DMS153 treated with DMSO at 0.1 percent for 48 hours (cell line): ENCODE results near the gene MYL6.
A peak's percentile ranks its signal among the peaks of the same experiment; 100 is the strongest.
"Not testable (repeated sequence)": the region's sequence is repeated elsewhere in the genome, so short reads cannot be mapped to it uniquely, and the experiment has no call there.

Source experiments
- DNase-seq: peaks from one replicate; lab custom pipeline; 2025; ENCODE audit not compliant: unreplicated experiment; lab: John Stamatoyannopoulos, UW

Gene MYL6

GRCh38 chr12:56189099-56189917 lies 31.1 kb downstream of the MYL6 start, which contains the start of gene SMARCC2:
Gene SMARCC2, minus strand, starts transcription at chr12:56189483. Its CDS starts 22 bp downstream, at chr12:56189461.
- peak; percentile 78 for DNase-seq

DNA sequence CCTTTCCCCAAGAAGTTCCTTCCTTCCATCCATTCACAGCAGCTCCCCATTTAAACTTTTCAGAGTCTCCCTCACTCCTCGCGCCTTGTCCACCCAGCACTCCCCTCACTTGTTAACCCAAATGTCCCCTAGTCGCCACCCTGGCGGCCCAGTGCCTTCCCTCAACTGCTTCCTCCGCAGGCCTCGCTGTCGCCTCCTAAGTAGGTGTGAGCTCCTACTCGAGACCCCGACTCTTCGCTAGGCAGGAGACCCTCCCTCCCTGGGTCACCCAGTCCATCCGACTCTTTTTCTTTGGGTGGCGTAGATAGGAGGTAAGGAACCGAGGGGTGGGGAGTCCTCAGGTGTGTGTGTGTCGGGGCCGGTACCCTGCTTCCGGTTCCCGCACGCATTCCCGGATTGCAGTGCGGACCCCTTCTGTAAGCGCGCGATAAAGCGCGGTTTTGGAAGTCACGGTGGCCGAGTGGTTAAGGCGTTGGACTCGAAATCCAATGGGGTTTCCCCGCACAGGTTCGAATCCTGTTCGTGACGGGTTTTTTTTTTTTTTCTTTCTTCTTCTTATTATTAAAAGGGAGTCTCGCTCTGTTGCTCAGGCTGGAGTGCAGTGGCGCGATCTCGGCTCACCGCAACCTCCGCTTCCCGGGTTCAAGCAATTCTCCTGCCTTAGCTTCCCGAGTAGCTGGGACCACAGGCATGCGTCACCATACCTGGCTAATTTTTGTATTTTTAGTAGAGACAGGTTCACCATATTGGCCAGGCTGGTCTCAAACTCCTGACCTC lies 31.9 kb downstream of the MYL6 start:
- DNase-seq = peak; percentile 72

- no peak for DNase-seq
These were observed 32.6 kb downstream of the MYL6 start for GRCh38 chr12:56190695-56191155.

GRCh38 chr12:56192582-56192981 lies 34.4 kb downstream of the MYL6 start:
- no peak for DNase-seq

DNA sequence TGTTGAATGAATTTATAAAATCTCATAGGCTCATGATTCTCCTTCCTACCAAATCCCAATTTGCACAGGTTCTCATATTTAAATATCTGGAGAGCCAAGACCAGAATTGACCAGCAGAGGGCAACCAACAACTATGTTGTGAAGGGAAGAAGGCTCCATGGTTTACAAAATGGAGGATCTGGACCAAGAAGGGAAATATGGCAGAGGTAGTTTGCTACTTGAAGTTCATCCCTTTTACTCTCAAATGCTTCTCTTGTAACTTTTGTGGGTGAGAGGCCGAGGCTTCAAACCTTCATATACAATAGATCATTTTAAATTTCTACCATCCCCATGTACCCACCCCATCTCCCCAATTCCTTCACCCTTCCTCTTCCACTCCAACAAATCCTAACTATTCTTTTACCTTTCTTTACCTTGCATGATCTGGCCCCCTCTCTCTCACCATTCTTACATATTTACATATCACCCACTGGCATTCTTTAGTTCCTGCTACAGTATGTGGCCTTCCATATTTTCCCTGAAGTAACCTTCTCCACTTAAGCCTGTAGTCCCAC lies 34.9 kb downstream of the MYL6 start:
- DNase-seq = peak; percentile 71

DNA sequence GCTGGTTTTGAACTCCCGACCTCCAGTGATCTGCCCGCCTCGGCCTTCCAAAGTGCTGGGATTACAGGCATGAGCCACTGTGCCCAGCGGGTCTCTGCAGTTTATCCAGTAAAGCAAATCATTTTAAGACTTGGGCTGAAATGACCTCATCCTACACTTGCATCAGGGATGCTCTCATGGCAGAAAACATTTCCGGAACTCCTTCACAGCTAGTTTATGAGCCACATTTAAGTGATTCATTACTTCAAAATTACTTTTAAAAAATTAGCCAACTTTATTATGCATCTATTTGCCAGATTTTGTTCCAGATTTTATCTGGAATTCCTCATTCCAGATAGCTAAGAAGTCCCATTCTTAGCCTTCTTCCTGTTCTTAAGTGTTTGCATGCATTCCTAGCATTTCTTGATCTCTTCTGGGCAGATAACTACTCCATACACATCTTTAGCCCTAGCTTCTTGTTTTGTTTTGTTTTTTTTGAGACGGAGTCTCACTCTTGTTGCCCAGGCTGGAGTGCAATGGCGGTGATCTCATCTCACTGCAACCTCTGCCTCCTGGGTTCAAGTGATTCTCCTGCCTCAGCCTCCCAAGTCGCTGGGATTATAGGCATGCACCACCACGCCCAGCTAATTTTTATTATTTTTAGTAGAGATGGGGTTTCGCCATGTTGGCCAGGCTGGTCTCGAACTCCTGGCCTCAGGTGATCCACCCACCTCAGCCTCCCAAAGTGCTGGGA lies 38.8 kb downstream of the MYL6 start:
- not testable (repeated sequence) for DNase-seq

DNA sequence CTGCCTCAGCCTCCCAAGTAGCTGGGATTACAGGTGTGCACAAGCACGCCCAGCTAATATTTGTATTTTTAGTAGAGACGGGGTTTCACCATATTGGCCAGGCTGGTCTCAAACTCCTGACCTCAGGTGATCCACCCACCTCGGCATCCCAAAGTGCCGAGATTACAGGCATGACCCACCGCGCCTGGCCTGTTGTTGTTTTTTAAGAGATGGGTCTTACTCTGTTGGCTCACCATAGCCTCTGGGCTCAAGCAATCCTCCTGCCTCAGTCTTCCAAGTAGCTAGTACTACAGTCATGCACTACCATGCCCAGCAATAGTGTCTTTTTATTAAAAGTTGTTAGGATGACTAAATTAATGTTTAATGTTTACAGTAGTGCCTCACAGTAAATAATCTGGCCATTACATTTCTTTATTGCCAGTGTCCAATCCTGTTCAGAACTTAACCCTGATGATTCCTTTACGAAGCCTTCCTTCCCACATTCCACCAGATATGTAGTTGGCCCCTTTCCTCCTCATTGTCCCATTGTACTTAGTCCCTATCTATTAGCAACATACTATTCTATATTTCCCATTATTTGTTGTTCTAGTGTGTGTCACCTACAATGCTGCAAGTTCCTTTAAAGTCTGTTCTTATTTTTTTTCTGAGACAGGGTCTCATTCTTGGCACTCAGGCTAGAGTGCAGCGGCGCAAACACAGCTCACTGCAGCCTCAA lies 39.9 kb downstream of the MYL6 start:
- no peak for DNase-seq

- DNase-seq = no peak
These were observed 40.7 kb downstream of the MYL6 start for GRCh38 chr12:56198836-56199235.

- no peak for DNase-seq
These were observed 44.2 kb downstream of the MYL6 start for GRCh38 chr12:56202366-56202765.

GRCh38 chr12:56202838-56203237 lies 44.7 kb downstream of the MYL6 start:
- no peak for DNase-seq

- no peak for DNase-seq
These were observed 46.1 kb downstream of the MYL6 start for GRCh38 chr12:56204275-56204674.

- no peak for DNase-seq
These were observed 47.3 kb downstream of the MYL6 start for GRCh38 chr12:56205445-56205844.

- DNase-seq = no peak
These were observed 48.5 kb downstream of the MYL6 start for GRCh38 chr12:56206452-56207166.

DNA sequence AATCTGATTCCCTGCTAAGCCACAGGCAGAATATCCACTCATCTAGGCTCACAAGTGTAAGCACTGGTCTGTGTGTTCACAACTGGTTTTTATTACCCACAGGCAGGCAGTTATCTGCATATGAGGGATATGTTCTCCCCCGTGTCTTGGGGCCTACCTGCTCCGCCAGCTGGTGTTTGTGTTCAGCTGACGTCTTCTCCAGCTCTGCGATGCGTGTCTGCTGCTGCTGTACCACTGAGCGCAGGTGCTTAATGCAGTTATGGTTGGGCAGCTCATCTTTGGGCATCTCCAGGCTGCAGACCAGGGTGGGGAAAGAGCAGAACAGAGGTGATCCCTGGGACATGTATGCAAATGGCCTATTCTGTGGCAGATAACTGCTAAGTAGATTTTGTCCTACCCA lies 49.8 kb downstream of the MYL6 start:
- no peak for DNase-seq
